Measurements from ENCODE around the gene FHIT. TPM values are rescaled to one million over a fixed set of nuclear protein-coding genes. Genes with fewer than 3 reads are reported as not detected.

Gene FHIT
- total and polyA plus RNA-seq, 2 of the 4 experiments (the other 2 are of a cell fraction), result 0.07 TPM; not detected in 1

DNA sequence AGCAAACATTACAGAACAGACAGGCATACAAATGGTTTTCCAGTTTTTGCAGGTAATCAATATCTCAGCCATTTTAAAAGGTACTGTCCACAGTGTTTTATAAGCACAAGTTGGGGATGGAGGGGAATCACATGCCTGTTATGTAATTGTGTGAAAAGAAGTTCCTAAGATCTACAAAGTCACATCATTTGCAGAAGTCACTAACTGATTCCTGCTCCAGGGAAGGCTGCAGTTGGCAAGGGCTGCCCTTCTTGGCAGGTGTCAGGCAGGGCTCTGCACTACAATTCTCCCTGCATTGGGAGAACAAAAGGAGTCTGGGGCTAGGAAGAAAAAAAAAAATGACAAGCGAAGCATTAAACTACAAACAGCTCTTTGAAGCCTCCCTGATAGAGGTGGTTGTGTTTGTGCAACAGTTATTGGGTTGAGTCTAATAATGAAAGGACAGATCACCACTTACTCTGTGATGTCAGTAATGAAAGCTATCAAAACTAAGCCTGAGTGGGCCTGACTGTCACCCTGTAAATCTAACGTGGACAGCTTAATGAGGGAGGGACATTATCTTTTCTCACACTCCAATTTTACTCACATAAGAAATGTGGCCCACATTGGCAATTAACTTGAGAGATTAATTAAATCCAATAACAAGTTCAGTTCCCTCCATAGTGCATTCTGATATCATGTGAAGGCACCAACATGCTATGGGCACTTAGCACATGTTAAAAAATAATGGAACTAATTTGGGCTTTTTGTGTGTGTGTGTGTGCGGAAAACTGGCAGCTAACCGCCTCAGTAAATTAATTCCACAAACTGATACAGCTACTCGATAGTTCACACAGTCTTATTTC is 242.9 kb downstream of the FHIT start:
- dilution Hi-C loops (cut with HindIII; ENCODE audit: low sequenced_read_pairs, unreplicated experiment) (no loop called here), in situ Hi-C loops (cut with MboI; ENCODE audit: low sequenced_read_pairs) (no loop called here), intact Hi-C loops (cut with micrococcal nuclease) (no loop called here)
- Histone ChIP-seq H3K56ac (ENCODE audit: extremely low read depth, insufficient read depth, low read length) (no peak overlapping the region), H2BK20ac (ENCODE audit: low read depth, low read length) (no peak overlapping the region), H3K23ac (ENCODE audit: low read depth, low read length) (no peak overlapping the region), H2AFZ (replicated peaks; ENCODE audit: low read length, poor library complexity) (no peak overlapping the region), H2AK5ac (ENCODE audit: low read depth, low read length) (no peak overlapping the region), H2BK120ac (ENCODE audit: low read depth, low read length) (no peak overlapping the region), H3K4ac (ENCODE audit: low read depth, low read length) (no peak overlapping the region), H4K8ac (ENCODE audit: low read depth in 2 of 2, low read length in 2 of 2) (no peak overlapping the region), H3K4me2 (ENCODE audit: low read depth, low read length) (no peak overlapping the region), H4K91ac (ENCODE audit: insufficient read depth, low read depth, low read length) (no peak overlapping the region), H4K20me1 (ENCODE audit: insufficient read depth, low read length) (no peaks in the 10 kb centered on the region), H3K27me3 (ENCODE audit: control insufficient read depth, insufficient read depth, low read length) (no peaks in the 10 kb centered on the region), H3K36me3 (ENCODE audit: control insufficient read depth, insufficient read depth, low read length) (no peaks in the 10 kb centered on the region), H3K79me1 (ENCODE audit: low read depth in 1 of 2, low read length in 2 of 2) (no peaks in the 10 kb centered on the region), H3K9me1 (ENCODE audit: insufficient read depth, low read length) (no peaks in the 10 kb centered on the region), H3K9me3 (ENCODE audit: control insufficient read depth, insufficient read depth, low read length) (no peaks in the 10 kb centered on the region; the same call in 1 of the 2 replicates), H3K4me3 (ENCODE audit: insufficient read depth, low read depth, low read length) (no peak overlapping the region), H3K27ac (ENCODE audit: insufficient read depth, low read length) (no peak overlapping the region), H3K14ac (replicated peaks; ENCODE audit: low read depth, low read length) (no peak overlapping the region), H2BK5ac (ENCODE audit: low read depth, low read length, poor library complexity, severe bottlenecking) (no peak overlapping the region), H2AK9ac (replicated peaks; ENCODE audit: low read depth, low read length, poor library complexity) (no peak overlapping the region), H3K4me1 (ENCODE audit: control insufficient read depth, insufficient read depth, low read length) (no peaks in the 10 kb centered on the region), H4K5ac (ENCODE audit: low read depth, low read length) (no peak overlapping the region), H3K9ac (ENCODE audit: low read depth, low read length) (no peak overlapping the region), H3K18ac (ENCODE audit: low read depth, low read length) (no peak overlapping the region), H2BK15ac (ENCODE audit: low read depth, low read length) (no peak overlapping the region)
- no TSS peak for BruUV-seq (replicated peaks)
- no peak for DNase-seq
- WGBS, 2 experiments (ENCODE audit: extremely low coverage in 2 of 2, insufficient read length in 1 of 2), result no CpG with 5 or more reads among the region's 5 CpGs
- ChIA-PET CTCF (no interaction called here), POLR2A (ENCODE audit: unreplicated experiment) (no interaction called here)
- no peak for ATAC-seq (ENCODE audit: low read depth)
- no peak for TF ChIP-seq ELK1 (IDR thresholded peaks at IDR 0.05; ENCODE audit: borderline replicate concordance, low read depth, low read length)
- TF ChIP-seq, protein P1, sequence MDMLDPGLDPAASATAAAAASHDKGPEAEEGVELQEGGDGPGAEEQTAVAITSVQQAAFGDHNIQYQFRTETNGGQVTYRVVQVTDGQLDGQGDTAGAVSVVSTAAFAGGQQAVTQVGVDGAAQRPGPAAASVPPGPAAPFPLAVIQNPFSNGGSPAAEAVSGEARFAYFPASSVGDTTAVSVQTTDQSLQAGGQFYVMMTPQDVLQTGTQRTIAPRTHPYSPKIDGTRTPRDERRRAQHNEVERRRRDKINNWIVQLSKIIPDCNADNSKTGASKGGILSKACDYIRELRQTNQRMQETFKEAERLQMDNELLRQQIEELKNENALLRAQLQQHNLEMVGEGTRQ (IDR thresholded peaks at IDR 0.05; ENCODE audit: low read depth, low read length), result no peak
- no peak for TF ChIP-seq MXI1 (IDR thresholded peaks at IDR 0.05; ENCODE audit: borderline replicate concordance, low read depth, low read length)
- no peak for TF ChIP-seq RAD21 (IDR thresholded peaks at IDR 0.05; ENCODE audit: low read length)
- TF ChIP-seq NFE2L2 (IDR thresholded peaks at IDR 0.05; ENCODE audit: low read depth, low read length), result no peak
- no peak for TF ChIP-seq CHD1 (IDR thresholded peaks at IDR 0.05; ENCODE audit: low read depth, low read length)
- no peak for TF ChIP-seq POLR2A (IDR thresholded peaks at IDR 0.05; ENCODE audit: low read depth, low read length)
- no peak for TF ChIP-seq RFX5 (IDR thresholded peaks at IDR 0.05; ENCODE audit: low read depth, low read length)
- TF ChIP-seq BHLHE40 (IDR thresholded peaks at IDR 0.05; ENCODE audit: low read depth, low read length), result no peak
- TF ChIP-seq RCOR1 (IDR thresholded peaks at IDR 0.05; ENCODE audit: insufficient replicate concordance, low read length), result no peak
- TF ChIP-seq SMC3 (IDR thresholded peaks at IDR 0.05; ENCODE audit: low read depth, low read length), result no peak
- no peak for TF ChIP-seq FOS (IDR thresholded peaks at IDR 0.05; ENCODE audit: low read depth, low read length)
- TF ChIP-seq CEBPB (IDR thresholded peaks at IDR 0.05; ENCODE audit: low read depth, low read length), result no peak
- no peak for TF ChIP-seq MAFK (IDR thresholded peaks at IDR 0.05; ENCODE audit: low read depth, low read length)
- TF ChIP-seq MAZ (IDR thresholded peaks at IDR 0.05; ENCODE audit: borderline replicate concordance, low read depth, low read length), result no peak
- TF ChIP-seq, protein P2, sequence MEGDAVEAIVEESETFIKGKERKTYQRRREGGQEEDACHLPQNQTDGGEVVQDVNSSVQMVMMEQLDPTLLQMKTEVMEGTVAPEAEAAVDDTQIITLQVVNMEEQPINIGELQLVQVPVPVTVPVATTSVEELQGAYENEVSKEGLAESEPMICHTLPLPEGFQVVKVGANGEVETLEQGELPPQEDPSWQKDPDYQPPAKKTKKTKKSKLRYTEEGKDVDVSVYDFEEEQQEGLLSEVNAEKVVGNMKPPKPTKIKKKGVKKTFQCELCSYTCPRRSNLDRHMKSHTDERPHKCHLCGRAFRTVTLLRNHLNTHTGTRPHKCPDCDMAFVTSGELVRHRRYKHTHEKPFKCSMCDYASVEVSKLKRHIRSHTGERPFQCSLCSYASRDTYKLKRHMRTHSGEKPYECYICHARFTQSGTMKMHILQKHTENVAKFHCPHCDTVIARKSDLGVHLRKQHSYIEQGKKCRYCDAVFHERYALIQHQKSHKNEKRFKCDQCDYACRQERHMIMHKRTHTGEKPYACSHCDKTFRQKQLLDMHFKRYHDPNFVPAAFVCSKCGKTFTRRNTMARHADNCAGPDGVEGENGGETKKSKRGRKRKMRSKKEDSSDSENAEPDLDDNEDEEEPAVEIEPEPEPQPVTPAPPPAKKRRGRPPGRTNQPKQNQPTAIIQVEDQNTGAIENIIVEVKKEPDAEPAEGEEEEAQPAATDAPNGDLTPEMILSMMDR (conservative IDR thresholded peaks at IDR 0.05; ENCODE audit: low read depth, low read length), result no peak
